ENCODE results near the gene TTN. TPM values are rescaled to one million over a fixed set of nuclear protein-coding genes. Genes with fewer than 3 reads are reported as not detected.

TTN gene
- total and polyA plus RNA-seq, 10 of the 15 experiments (the other 5 are each of a cell fraction or from before 2014, with no cell fraction given) = 0.15 to 9.0 (median 1.8) TPM

- Histone ChIP-seq H3K9ac (ENCODE audit: control insufficient read depth, insufficient read depth, low read length) (no peak overlapping the region), H4K20me1 (ENCODE audit: control insufficient read depth, insufficient read depth) (no peaks in the 10 kb centered on the region), H3K27ac (ENCODE audit: control insufficient read depth, insufficient read depth) (no peak overlapping the region), H3K4me1 (ENCODE audit: control insufficient read depth, insufficient read depth, low read length) (peaks cover 7% of the 10 kb centered on the region; the same call in 1 of the 2 replicates), H3K79me2 (ENCODE audit: control insufficient read depth, insufficient read depth, low read length) (peaks cover 37% of the 10 kb centered on the region), H3K27me3 (replicated peaks in 1 of 2; ENCODE audit: control insufficient read depth in 2 of 2, insufficient read depth in 2 of 2, low read length in 1 of 2) (no peaks in the 10 kb centered on the region), H3K4me2 (ENCODE audit: control insufficient read depth, insufficient read depth) (no peak overlapping the region), H3K9me3 (replicated peaks; ENCODE audit: control insufficient read depth, insufficient read depth, low read length) (no peaks in the 10 kb centered on the region), H2AFZ (ENCODE audit: control insufficient read depth, low read depth, low read length) (no peak overlapping the region), H3K36me3 (ENCODE audit: control insufficient read depth in 2 of 2, insufficient read depth in 2 of 2, low read length in 1 of 2) (peaks cover 0 to 3% of the 10 kb centered on the region in 2 experiments; a peak in 1 of 4 replicates), H3K4me3 (no peak overlapping the region)
- no peak for ATAC-seq
- no peak for FAIRE-seq
- BruUV-seq (replicated peaks) = no TSS peak
- ChIA-PET RAD21 (ENCODE audit: unreplicated experiment) (no interaction called here), POLR2A (no interaction called here), CTCF (no interaction called here), SMC1A (ENCODE audit: uncharacterized antibody, unreplicated experiment) (no interaction called here)
- in situ Hi-C loops (cut with MboI) = no loop called here
- 99% methylated on average over 3 of the region's 3 CpGs for WGBS (ENCODE audit: insufficient coverage, insufficient replicate concordance, low lambda C conversion rate, missing lambda C conversion rate)
- DNase-seq (ENCODE audit: low read depth, low spot score) = no peak
- no peak for TF ChIP-seq FOXK2 (IDR thresholded peaks at IDR 0.05)
- TF ChIP-seq ZSCAN29 (IDR thresholded peaks at IDR 0.05) = no peak
- no peak for TF ChIP-seq MTA2 (IDR thresholded peaks at IDR 0.05; ENCODE audit: low read depth)
- no peak for TF ChIP-seq RCOR1 (conservative IDR thresholded peaks at IDR 0.05; ENCODE audit: low read depth, low read length)
- no peak for TF ChIP-seq YBX1 (IDR thresholded peaks at IDR 0.05)
- TF ChIP-seq TARDBP (IDR thresholded peaks at IDR 0.05; ENCODE audit: borderline replicate concordance) = no peak
- TF ChIP-seq SKIL (IDR thresholded peaks at IDR 0.05; ENCODE audit: low read depth, poor library complexity, severe bottlenecking) = no peak
- TF ChIP-seq RELB (IDR thresholded peaks at IDR 0.05; ENCODE audit: low read depth) = no peak
- intact Hi-C loops (cut with micrococcal nuclease; ENCODE audit: unreplicated experiment) = no loop called here
Measured at GRCh38 chr2:178485356-178485755, 321.9 kb downstream of the TTN start.

Measured in GM12878 (cell line).